GM12872 (cell line): ENCODE data around the gene DYNC1I1.

Source experiments
- CTCF ChIP-seq: IDR thresholded peaks from 3 replicates; pipeline ENCODE4 v1.5.1; 2011; ENCODE audit warnings: low read depth, mild to moderate bottlenecking, low read length, moderate library complexity; ENCODE audit not compliant: insufficient read depth

Gene DYNC1I1

GRCh38 chr7:96004578-96004977 is 232.2 kb downstream of the DYNC1I1 start:
- TF ChIP-seq CTCF, result no peak

GRCh38 chr7:96005271-96005670 is 232.9 kb downstream of the DYNC1I1 start:
- TF ChIP-seq CTCF, result no peak

- TF ChIP-seq CTCF, result no peak
Observed at GRCh38 chr7:96009148-96009547, 236.8 kb downstream of the DYNC1I1 start.

GRCh38 chr7:96013836-96014235 is 241.5 kb downstream of the DYNC1I1 start:
- no peak for TF ChIP-seq CTCF

GRCh38 chr7:96014617-96015016 is 242.3 kb downstream of the DYNC1I1 start:
- TF ChIP-seq CTCF, result no peak

- TF ChIP-seq CTCF, result no peak
Observed at GRCh38 chr7:96016056-96016586, 243.8 kb downstream of the DYNC1I1 start.

- no peak for TF ChIP-seq CTCF
Observed at GRCh38 chr7:96016735-96017134, 244.4 kb downstream of the DYNC1I1 start.
